ENCODE data around the gene ATP1B1. TPM values are rescaled to one million over a fixed set of nuclear protein-coding genes. Genes with fewer than 3 reads are reported as not detected.

Gene ATP1B1
- total RNA-seq, 1 donor from 2014 or later = 6.0 TPM

GRCh38 chr1:169092399-169092798, 14.1 kb upstream of the ATP1B1 start:
- Mint-ChIP-seq H3K9me3 (ENCODE audit: unreplicated experiment) (no peaks in the 10 kb centered on the region), H3K27me3 (ENCODE audit: unreplicated experiment) (no peaks in the 10 kb centered on the region), H3K4me3 (ENCODE audit: unreplicated experiment) (no peak overlapping the region), H3K27ac (ENCODE audit: unreplicated experiment) (no peak overlapping the region), H3K36me3 (ENCODE audit: low read depth, unreplicated experiment) (no peaks in the 10 kb centered on the region), H3K4me1 (ENCODE audit: unreplicated experiment) (peaks cover 14% of the 10 kb centered on the region)
- DNase-seq (ENCODE audit: low spot score) = no peak
- no peak for TF ChIP-seq CTCF (IDR thresholded peaks at IDR 0.05; ENCODE audit: unreplicated experiment)

GRCh38 chr1:169094897-169095569, 11.5 kb upstream of the ATP1B1 start:
- Mint-ChIP-seq H3K9me3 (ENCODE audit: unreplicated experiment) (no peaks in the 10 kb centered on the region), H3K4me1 (ENCODE audit: unreplicated experiment) (peaks cover 15% of the 10 kb centered on the region), H3K36me3 (ENCODE audit: low read depth, unreplicated experiment) (no peaks in the 10 kb centered on the region), H3K27me3 (ENCODE audit: unreplicated experiment) (peaks cover 1% of the 10 kb centered on the region), H3K4me3 (ENCODE audit: unreplicated experiment) (no peak overlapping the region), H3K27ac (ENCODE audit: unreplicated experiment) (no peak overlapping the region)
- DNase-seq (ENCODE audit: low spot score) = no peak
- no peak for TF ChIP-seq CTCF (IDR thresholded peaks at IDR 0.05; ENCODE audit: unreplicated experiment)

- Mint-ChIP-seq H3K4me1 (ENCODE audit: unreplicated experiment) (peaks cover 9% of the 10 kb centered on the region), H3K4me3 (ENCODE audit: unreplicated experiment) (no peak overlapping the region), H3K9me3 (ENCODE audit: unreplicated experiment) (no peaks in the 10 kb centered on the region), H3K27ac (ENCODE audit: unreplicated experiment) (no peak overlapping the region), H3K27me3 (ENCODE audit: unreplicated experiment) (peaks cover 1% of the 10 kb centered on the region), H3K36me3 (ENCODE audit: low read depth, unreplicated experiment) (no peaks in the 10 kb centered on the region)
- DNase-seq (ENCODE audit: low spot score) = no peak
- TF ChIP-seq CTCF (IDR thresholded peaks at IDR 0.05; ENCODE audit: unreplicated experiment) = no peak
These were observed 8.1 kb upstream of the ATP1B1 start for GRCh38 chr1:169098380-169098779.

GRCh38 chr1:169099561-169099960, 6.9 kb upstream of the ATP1B1 start:
- Mint-ChIP-seq H3K4me3 (ENCODE audit: unreplicated experiment) (no peak overlapping the region), H3K9me3 (ENCODE audit: unreplicated experiment) (no peaks in the 10 kb centered on the region), H3K27ac (ENCODE audit: unreplicated experiment) (no peak overlapping the region), H3K27me3 (ENCODE audit: unreplicated experiment) (peaks cover 2% of the 10 kb centered on the region), H3K4me1 (ENCODE audit: unreplicated experiment) (peaks cover 4% of the 10 kb centered on the region), H3K36me3 (ENCODE audit: low read depth, unreplicated experiment) (peaks cover 1% of the 10 kb centered on the region)
- no peak for DNase-seq (ENCODE audit: low spot score)
- TF ChIP-seq CTCF (IDR thresholded peaks at IDR 0.05; ENCODE audit: unreplicated experiment) = no peak

- Mint-ChIP-seq H3K4me3 (ENCODE audit: unreplicated experiment) (no peak overlapping the region), H3K36me3 (ENCODE audit: low read depth, unreplicated experiment) (peaks cover 3% of the 10 kb centered on the region), H3K4me1 (ENCODE audit: unreplicated experiment) (peaks cover 2% of the 10 kb centered on the region), H3K27ac (ENCODE audit: unreplicated experiment) (no peak overlapping the region), H3K9me3 (ENCODE audit: unreplicated experiment) (no peaks in the 10 kb centered on the region), H3K27me3 (ENCODE audit: unreplicated experiment) (peaks cover 5% of the 10 kb centered on the region)
- no peak for TF ChIP-seq CTCF (IDR thresholded peaks at IDR 0.05; ENCODE audit: unreplicated experiment)
- DNase-seq (ENCODE audit: low spot score) = no peak
These were observed 6.3 kb upstream of the ATP1B1 start for GRCh38 chr1:169100208-169100607.

Data from endothelial cell (in vitro differentiated cells).